GM18526 (cell line): ENCODE measurements around the gene TP53TG3C.
"Not testable (repeated sequence)": the region's sequence is repeated elsewhere in the genome, so short reads cannot be mapped to it uniquely, and the experiment has no call there.

Experiments used
- POLR2A ChIP-seq: IDR thresholded peaks from 3 replicates; pipeline ENCODE4 v1.6.1; 2011; ENCODE audit not compliant: insufficient read length; ENCODE audit errors: extremely low read depth

TP53TG3C gene, protein sequence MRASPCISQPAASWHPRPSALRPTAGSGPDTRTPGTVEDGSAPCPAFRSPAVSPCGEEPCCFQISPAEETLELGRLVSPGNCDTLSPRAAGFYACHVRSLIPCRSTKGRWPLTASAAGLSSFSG

DNA sequence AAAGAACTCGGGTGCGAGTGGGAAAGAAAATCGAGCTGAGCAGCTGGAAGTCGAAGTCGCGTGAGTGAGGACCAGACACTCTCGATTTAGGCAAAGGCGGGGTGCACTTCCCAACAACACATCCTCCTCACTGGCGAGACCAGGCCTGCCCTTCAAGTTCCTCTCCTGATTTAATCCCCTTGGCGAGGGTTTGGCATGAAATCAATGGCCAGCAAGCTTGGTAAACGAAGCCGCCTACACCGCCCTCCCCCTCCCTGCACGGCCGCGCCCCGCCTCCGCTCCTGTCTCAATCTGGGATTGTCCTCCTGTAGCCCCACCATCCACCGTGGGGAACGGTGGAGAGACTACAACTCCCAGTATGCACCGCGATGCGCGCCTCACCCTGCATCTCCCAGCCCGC, at the start of gene TP53TG3C:
Gene TP53TG3C, plus strand, starts transcription at position 301 of the 400 bp plus-strand sequence. Its CDS starts 68 bp downstream, at position 369.
- TF ChIP-seq POLR2A = not testable (repeated sequence)
